ENCODE results near the gene PAQR9.

The PAQR9 gene

GRCh38 chr3:142982038-142982773, 18.7 kb upstream of the PAQR9 start:
- DNase-seq (ENCODE audit: low spot score) = no peak

DNA sequence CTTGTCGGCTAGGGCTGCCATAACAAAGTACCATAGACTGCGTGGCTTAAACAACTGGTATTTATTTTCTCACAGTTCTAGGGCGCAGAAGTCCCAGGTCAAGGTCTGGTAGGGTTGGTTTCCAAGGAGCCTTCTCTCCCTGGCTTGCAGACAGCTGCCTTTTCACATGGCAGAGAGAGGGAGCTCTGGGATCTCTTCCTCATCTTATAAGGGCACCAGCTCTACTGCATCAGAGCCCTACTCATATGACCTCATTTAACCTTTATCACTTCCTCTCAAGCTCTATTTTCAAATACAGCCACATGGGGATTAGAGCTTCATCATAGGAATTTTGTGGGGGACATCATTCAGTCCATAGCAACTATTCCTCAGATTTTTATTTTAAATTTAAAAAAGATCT, 17.6 kb upstream of the PAQR9 start:
- DNase-seq (ENCODE audit: low spot score) = peak; percentile 19

- no peak for DNase-seq (ENCODE audit: low spot score)
These were observed 13.9 kb upstream of the PAQR9 start for GRCh38 chr3:142977399-142977728.

GRCh38 chr3:142976621-142977398, 13.3 kb upstream of the PAQR9 start:
- peak; percentile 62 for DNase-seq (ENCODE audit: low spot score)

GRCh38 chr3:142975316-142975995, 12.0 kb upstream of the PAQR9 start:
- DNase-seq (ENCODE audit: low spot score) = peak; percentile 48

DNA sequence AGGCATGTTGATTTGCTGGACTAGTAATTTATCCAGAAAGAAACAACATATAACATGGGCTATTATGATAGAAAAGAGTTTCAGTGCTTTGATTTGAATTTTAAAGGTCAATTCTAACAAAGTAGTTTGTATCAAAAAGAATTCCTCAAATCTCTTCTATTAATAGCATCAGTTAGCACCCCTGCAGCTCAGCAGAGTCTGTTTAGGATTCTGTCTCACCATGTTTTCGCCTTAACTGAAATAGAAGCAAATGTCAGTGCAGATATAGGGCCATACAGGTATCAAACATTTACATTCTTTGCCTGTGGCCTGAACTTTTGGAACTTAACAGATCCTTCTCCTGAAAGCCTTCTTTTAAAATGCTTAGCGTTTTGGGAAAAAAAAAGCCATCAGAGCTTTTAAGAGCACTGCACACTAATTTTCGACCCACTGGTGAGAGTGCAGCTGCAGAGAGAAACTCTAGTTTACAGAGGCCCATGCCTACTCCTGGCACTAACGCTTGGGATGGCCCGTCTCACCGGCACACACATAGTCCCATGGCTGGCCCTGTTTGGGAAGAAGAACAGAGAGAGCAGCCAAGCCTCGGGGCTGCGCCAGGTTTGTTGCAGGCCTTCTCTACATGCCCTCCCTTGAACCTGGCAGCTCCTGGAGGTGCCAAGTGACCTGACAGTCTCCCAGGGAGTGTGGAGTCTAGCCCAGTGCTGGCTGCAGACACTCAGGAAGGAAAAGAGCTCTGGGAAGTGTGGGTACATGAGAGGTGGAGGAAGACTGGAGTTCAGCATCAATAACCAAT, 9.9 kb upstream of the PAQR9 start:
- DNase-seq (ENCODE audit: low spot score) = no peak

DNA sequence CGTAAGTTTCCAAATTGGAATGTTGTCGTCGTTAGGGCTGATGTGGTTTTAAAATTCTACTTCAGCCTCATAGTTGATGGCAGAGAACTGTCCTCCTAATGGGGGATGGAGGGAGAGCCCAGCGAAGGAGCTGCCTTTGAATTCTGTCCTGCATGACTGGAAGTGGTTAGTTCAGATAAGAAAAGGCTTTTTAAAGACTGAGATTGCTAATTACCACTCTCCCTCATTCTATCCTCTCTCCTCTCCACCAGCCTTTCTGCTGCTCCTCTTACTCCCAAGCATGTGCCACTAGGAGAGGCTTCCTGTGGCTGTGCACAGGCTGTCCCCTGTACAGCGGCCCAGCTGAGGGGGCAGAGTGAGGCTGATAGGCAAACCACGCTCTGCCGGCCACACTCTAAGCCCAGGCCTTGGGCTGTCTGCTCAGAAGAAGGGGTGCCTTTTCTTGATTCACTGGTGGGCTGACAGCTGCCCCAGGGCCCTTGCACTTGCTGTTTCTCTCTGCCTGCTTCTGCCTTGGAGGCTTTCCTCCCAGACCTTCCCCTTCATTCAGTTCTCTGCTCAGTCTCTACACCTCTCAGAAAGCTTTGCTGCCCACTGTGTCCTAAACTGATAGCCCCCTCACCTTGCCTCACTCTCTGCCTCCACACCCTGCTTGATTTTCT, 8.7 kb upstream of the PAQR9 start:
- no peak for DNase-seq (ENCODE audit: low spot score)

DNA sequence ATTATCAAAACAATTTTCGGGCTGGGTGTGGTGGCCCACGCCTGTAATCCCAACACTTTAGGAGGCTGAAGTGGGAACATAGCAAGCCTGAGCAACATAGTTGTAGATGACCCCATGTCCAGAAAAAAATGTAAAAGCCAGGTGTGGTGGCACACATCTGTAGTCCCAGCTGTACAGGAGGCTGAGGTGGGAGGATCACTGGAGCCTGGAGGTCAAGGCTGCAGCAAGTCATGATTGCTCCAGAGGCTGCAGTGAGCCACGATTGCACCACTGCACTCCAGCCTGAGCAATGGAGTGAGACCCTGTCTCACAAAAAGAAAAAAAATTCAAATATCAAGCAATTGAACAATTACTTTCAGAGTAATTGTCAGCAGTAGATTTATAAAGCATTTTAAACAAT, 8.0 kb upstream of the PAQR9 start:
- DNase-seq (ENCODE audit: low spot score) = no peak

DNA sequence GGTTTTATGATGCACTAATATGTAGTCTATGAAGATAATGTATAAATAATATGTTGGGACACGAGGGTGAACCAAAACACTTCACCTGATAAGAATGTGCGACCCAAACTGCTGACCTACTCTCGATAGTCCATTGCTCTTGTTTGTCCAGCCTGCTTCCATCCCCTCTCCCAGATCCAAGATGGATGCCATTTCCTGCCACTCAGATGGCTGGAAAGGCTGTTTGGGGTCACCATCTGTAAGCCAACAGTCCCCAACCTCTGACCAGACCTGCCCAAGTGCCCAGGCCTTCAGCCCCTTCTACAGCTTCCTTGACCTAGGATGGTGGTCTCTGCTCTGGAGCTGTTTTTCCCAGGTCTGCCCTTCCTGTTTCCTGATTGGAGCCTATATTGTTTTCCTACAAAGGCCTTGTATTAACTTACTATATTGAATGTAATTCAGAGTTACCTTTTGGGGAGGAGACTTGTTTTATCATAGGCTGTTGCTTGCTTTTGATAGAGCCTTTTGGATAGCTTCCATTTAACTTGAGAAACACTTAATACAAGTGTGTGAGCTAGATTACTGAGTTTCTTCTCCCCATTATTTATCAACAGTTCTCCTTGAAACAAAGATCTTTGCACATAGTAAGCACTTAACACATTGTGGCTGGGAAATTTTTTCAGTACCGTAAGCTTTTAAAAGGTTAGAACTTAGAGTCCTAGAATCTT, 5.0 kb upstream of the PAQR9 start:
- DNase-seq (ENCODE audit: low spot score) = no peak

DNA sequence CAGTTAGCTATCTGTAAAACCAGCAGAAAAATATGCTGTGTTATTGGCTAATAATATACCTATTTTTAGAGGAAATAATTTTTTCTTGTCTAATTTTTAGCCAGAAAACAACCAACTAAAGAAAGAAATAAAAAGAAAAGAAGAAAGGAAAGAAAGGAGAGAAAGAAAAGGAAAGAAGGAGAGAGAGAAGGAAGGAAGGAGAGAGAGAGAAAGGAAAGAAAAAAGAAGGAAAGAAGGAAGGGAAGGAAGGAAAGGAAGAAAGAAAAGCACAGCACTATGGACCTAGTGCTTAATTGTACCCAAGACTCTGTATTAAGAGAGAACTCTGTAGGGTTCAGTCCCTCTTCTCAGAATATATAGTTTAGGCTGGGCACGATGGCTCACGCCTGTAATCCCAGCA, 3.3 kb upstream of the PAQR9 start:
- no peak for DNase-seq (ENCODE audit: low spot score)

- no peak for DNase-seq (ENCODE audit: low spot score)
These were observed 2.1 kb upstream of the PAQR9 start for GRCh38 chr3:142965581-142965980.

DNA sequence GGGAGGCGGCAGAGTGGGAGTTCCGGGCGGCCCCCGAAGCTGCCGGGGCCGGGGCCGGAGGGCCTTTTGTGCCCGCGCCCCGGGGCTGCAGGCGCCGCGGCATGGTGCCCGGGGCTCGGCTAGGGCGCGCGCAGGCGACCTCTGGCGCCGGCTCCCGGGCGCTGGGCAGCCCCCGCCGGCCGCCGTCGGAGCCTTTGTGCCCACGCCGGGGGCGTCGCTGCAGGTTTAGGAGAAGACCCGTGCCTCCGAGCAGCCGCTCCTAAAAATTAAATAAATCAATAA, 299 bp downstream of the PAQR9 start:
- DNase-seq (ENCODE audit: low spot score) = peak; percentile 67

DNA sequence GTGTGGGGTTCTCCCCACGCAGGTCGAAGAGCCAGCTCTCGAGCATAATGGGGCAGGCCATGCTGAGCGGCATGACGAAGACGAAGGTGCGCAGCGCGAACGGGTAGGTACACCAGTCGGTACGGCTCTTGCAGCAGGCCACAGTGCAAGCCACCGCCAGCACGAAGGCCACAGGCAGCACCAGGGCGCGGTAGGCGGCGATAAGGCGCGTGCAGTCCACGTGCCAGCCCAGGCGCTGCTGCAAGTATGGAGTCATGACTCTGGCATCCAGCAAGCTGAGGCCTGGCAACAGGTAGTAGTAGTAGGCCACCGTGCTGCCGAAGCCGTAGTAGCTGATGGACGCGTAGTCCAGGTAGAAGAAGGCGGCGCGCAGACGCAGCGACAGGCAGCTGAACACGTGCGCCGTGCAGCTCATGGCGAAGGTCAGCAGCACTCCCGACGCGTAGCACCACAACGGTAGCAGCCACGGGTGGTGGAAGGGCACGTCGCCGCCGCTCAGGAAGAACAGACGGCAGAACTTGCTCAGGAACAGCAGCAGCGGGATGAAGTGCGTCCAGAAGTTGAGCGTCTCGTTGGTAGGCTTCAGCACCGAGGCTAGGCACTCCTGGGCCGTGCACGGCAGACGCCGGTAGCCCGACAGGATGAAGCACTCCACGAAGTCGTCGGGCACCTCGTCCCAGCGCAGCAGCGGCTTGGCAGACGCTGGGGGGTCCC, 797 bp downstream of the PAQR9 start:
- DNase-seq (ENCODE audit: low spot score) = no peak

GRCh38 chr3:142962175-142962519, 1.3 kb downstream of the PAQR9 start:
- DNase-seq (ENCODE audit: low spot score) = no peak

- no peak for DNase-seq (ENCODE audit: low spot score)
These were observed 1.9 kb downstream of the PAQR9 start for GRCh38 chr3:142961539-142961938.

DNA sequence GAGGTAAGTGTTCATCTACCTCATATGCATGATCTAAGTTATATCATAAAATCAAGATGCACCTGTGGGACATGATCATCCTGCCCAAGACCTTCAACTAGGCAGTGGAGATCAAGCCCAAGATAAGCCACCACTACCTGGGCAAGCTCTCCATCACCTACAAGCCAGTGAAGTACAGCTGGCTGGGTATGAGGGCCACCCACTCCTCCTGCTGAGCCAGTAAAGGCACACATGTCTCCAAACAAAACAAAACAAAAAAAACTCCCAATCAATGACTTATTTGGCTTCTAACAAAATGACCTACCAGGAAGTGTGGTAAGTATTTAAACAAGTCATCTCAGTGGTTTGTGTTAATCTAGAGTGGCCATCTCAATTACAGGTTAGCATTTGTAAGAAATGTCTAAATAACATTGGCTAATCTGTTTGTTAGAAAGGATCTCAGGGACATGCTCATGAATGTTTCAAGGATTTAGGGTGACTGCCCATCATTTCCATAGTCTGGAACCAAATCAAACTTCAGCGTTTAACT, 3.1 kb downstream of the PAQR9 start:
- no peak for DNase-seq (ENCODE audit: low spot score)

DNA sequence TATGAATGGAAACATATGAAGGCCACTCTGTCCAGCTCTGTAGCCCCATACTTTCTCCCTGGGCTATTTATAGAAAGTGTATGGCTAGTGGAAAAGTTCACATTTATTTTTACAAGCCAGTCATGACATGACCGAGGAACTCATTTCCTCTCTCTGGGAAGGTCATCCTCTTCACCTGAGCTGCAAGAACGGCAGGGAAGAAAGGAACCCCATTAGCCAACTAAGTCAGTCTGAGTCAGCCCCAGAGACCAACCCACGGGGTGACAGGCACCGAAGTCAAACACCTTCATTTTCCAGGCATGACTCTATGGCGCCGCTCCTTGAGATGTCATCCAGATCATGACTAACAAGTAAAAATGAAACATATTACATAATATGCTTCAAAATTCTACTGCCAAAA, 4.8 kb downstream of the PAQR9 start:
- no peak for DNase-seq (ENCODE audit: low spot score)

- no peak for DNase-seq (ENCODE audit: low spot score)
These were observed 10.0 kb downstream of the PAQR9 start for GRCh38 chr3:142953443-142953842.

DNA sequence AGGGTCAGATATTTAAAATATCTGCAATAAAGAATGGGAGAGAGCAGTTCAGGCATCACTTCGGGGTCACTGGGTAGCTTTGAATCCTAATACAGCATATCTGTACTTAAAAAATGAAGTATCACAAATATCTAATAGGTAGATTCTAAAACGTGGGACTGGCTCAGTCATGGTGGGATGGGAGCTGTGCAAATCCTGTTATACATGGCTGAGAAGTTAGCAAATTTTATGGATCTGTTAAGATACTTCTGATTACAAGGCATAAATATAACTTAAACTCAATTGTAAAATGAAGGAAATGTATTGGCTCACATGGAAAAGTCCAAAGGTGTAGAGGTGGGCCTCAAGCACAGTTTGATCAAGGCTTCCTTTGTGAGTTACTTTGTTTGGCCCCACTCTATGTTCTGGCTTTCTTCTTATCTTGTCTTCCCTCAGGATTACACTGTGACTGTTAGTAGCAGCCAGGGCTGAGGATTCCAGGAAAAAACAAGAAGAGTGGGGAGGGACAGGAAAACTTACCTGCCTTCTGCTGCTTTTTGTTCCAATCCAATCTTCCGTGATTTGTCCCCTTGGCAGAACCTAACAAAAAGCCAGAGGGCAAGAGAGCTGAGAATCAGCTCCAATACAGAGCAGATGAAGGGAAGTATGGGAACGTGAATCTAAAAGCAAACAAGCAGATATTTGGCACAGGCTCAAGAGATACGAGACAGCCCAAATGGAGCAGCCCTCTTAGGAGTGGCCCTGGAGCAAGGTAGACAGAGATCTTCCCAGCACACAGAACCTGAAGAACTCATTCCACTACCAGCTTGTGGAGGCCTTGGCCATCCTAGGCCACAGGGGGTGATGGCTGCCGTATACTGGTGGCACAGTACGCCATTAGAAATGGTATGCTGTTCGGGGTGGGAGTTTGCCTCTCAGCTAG, 10.9 kb downstream of the PAQR9 start:
- DNase-seq (ENCODE audit: low spot score) = no peak

GRCh38 chr3:142951794-142952193, 11.7 kb downstream of the PAQR9 start:
- DNase-seq (ENCODE audit: low spot score) = no peak
